Left lung (tissue), 10 donors: ENCODE results near the gene AGGF1. TPM values are rescaled to one million over a fixed set of nuclear protein-coding genes. Genes with fewer than 3 reads are reported as not detected.

Experiments
- ATAC-seq: fragments of 200-7000 bp; cut with Tn5 transposase; one replicate; pipeline ENCODE4 v1.9.1; 2020; ENCODE audit warnings: moderate library complexity
- DNase-seq, 4 donors: peaks; one replicate each; pipeline ENCODE4 v3.0.0-alpha.2; 2013 to 2020
- H3K27ac ChIP-seq, 2 donors: fragments of 200-600 bp; sonication (generic) in 1 of 2; one replicate each; pipeline versions ENCODE4 v1.5.0 to v1.8.0; 2020 to 2021
- H3K27me3 ChIP-seq, 2 donors: fragments of 200-600 bp; sonication (generic) in 1 of 2; one replicate each; pipeline versions ENCODE4 v1.5.0 to v1.8.0; 2020 to 2021
- H3K36me3 ChIP-seq, 2 donors: fragments of 200-600 bp; sonication (generic) in 1 of 2; one replicate each; pipeline versions ENCODE4 v1.5.0 to v1.8.0; 2020 to 2021
- H3K4me1 ChIP-seq, 2 donors: fragments of 200-600 bp; one replicate each; pipeline ENCODE4 v1.8.0; 2021
- H3K4me3 ChIP-seq, 2 donors: fragments of 200-600 bp; sonication (generic) in 1 of 2; one replicate each; pipeline versions ENCODE4 v1.5.0 to v1.8.0; 2020 to 2021; ENCODE audit warnings: mild to moderate bottlenecking in 1 of 2
- H3K9me3 ChIP-seq, 2 donors: fragments of 200-600 bp; sonication (generic) in 1 of 2; one replicate each; pipeline versions ENCODE4 v1.5.0 to v1.8.0; 2020 to 2021
- CTCF ChIP-seq, 2 donors: fragments of 200-600 bp; sonication (generic) in 1 of 2; IDR thresholded peaks; one replicate each; pipeline versions ENCODE4 v1.5.0 to v1.8.0; 2021; ENCODE audit warnings: antibody characterized with exemption in 2 of 2
- intact Hi-C, 2 donors: fragments of 100-400 bp; cut with DNase I; formaldehyde crosslinking; loops; one replicate each; pipeline versions ENCODE4 v1.11.2 to v1.14.2; 2022
- polyA plus RNA-seq, 6 donors: library from polyadenylated mRNA; unstranded; fragments of 120-200 nt; gene quantifications; one replicate each; pipeline ENCODE4 v1.2.1, GENCODE V29; 2013; ENCODE audit not compliant: insufficient read length in 6 of 6
- total RNA-seq, 2 donors: library from RNA; stranded (reverse); fragmentation: NEBNext Ultra II Directional; extraction: Animal tissue kit (Norgen Biotek cat#: 25700); gene quantifications; one replicate each; pipeline ENCODE4 v1.2.1, GENCODE V29; 2021
- donor health status: DM: no; HTN: yes; CAD: no.
- donor health status: DM: no; HTN: no; CAD: no.

AGGF1 gene
- total and polyA plus RNA-seq, 8 donors: 20.9 to 27.2 (median 25.2) TPM

GRCh38 chr5:77003246-77003645 lies 27.0 kb upstream of the AGGF1 start:
- Histone ChIP-seq H3K27ac (no peak overlapping the region), H3K4me3 (no peak overlapping the region), H3K36me3 (no peaks in the 10 kb centered on the region), H3K9me3 (no peaks in the 10 kb centered on the region), H3K4me1 (peaks cover 0 to 3% of the 10 kb centered on the region in 2 donors), H3K27me3 (peaks cover 0 to 5% of the 10 kb centered on the region in 2 donors)
- ATAC-seq (no peak), DNase-seq (no peak)
- intact Hi-C loops: no loop called here
- no peak for TF ChIP-seq CTCF (IDR thresholded peaks at IDR 0.05)

GRCh38 chr5:77006124-77006523 lies 24.1 kb upstream of the AGGF1 start:
- Histone ChIP-seq H3K9me3 (no peaks in the 10 kb centered on the region), H3K4me3 (no peak overlapping the region), H3K36me3 (no peaks in the 10 kb centered on the region), H3K27ac (no peak overlapping the region), H3K27me3 (peaks cover 0 to 5% of the 10 kb centered on the region in 2 donors), H3K4me1 (no peaks in the 10 kb centered on the region)
- intact Hi-C loops: no loop called here
- no peak for ATAC-seq
- DNase-seq: no peak
- no peak for TF ChIP-seq CTCF (IDR thresholded peaks at IDR 0.05)

DNA sequence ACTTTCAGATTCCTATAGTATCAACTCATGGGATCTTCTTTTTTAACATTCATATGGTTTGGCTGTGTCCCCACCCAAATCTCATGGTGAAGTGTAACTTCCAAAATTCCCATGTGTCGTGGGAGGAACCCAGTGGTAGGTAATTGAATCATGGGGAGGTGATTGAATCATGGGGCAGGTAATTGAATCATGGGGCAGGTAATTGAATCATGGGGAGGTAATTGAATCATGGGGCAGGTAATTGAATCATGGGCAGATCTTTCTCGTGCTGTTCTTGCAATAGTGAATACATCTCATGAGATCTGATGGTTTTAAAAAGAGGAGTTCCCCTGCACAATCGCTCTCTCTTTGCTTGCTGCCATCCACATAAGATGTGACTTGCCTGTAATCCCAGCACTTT lies 21.8 kb upstream of the AGGF1 start:
- no peaks in the 10 kb centered on the region for H3K36me3 ChIP-seq
- DNase-seq (no peak), ATAC-seq (no peak)
- no peak for TF ChIP-seq CTCF (IDR thresholded peaks at IDR 0.05)
- H3K4me3 ChIP-seq: no peak overlapping the region
- intact Hi-C loops: no loop called here
- H3K27me3 ChIP-seq: no peaks in the 10 kb centered on the region
- no peak overlapping the region for H3K27ac ChIP-seq
- no peaks in the 10 kb centered on the region for H3K4me1 ChIP-seq
- H3K9me3 ChIP-seq: no peaks in the 10 kb centered on the region

- ATAC-seq: no peak
- intact Hi-C loops: no loop called here
These were observed 20.0 kb upstream of the AGGF1 start for GRCh38 chr5:77010243-77010642.

GRCh38 chr5:77011498-77011897 lies 18.7 kb upstream of the AGGF1 start:
- no peak overlapping the region for H3K4me3 ChIP-seq
- ATAC-seq (no peak), DNase-seq (no peak)
- no peaks in the 10 kb centered on the region for H3K9me3 ChIP-seq
- no peaks in the 10 kb centered on the region for H3K36me3 ChIP-seq
- H3K27me3 ChIP-seq: no peaks in the 10 kb centered on the region
- intact Hi-C loops: no loop called here
- no peak overlapping the region for H3K27ac ChIP-seq
- TF ChIP-seq CTCF (IDR thresholded peaks at IDR 0.05): no peak
- no peaks in the 10 kb centered on the region for H3K4me1 ChIP-seq

More at GRCh38 chr5:77010243-77010642, 20.0 kb upstream of the AGGF1 start:
- no peak for TF ChIP-seq CTCF (IDR thresholded peaks at IDR 0.05)
- no peaks in the 10 kb centered on the region for H3K27me3 ChIP-seq
- H3K27ac ChIP-seq: no peak overlapping the region
- no peaks in the 10 kb centered on the region for H3K4me1 ChIP-seq
- DNase-seq: no peak
- H3K36me3 ChIP-seq: no peaks in the 10 kb centered on the region
- no peaks in the 10 kb centered on the region for H3K9me3 ChIP-seq
- H3K4me3 ChIP-seq: no peak overlapping the region
